Neuronal stem cell (in vitro differentiated cells): ENCODE measurements around the gene CNNM4.
"Not testable (repeated sequence)": the region's sequence is repeated elsewhere in the genome, so short reads cannot be mapped to it uniquely, and the experiment has no call there.

Experiments
- DNase-seq: peaks from one replicate; pipeline ENCODE4 v3.0.0-alpha.2; 2013; ENCODE audit warnings: low spot score
- H2AFZ ChIP-seq: one replicate; pipeline ENCODE4 v1.6.1; 2013; ENCODE audit warnings: mild to moderate bottlenecking, low read length, inconsistent platforms
- H2AK5ac ChIP-seq: 2 replicates; pipeline ENCODE4 v1.6.1; 2013; ENCODE audit warnings: low read depth, mild to moderate bottlenecking, inconsistent platforms, low read length, moderate library complexity, mixed read lengths
- H2BK120ac ChIP-seq: 2 replicates; pipeline ENCODE4 v1.6.1; 2013; ENCODE audit warnings: low read depth, mild to moderate bottlenecking, inconsistent platforms, low read length, moderate library complexity, mixed read lengths
- H2BK12ac ChIP-seq: one replicate; pipeline ENCODE4 v1.6.1; 2013; ENCODE audit warnings: low read length, inconsistent platforms
- H2BK15ac ChIP-seq: 2 replicates; pipeline ENCODE4 v1.6.1; 2013; ENCODE audit warnings: mild to moderate bottlenecking, low read length, inconsistent platforms, mixed read lengths
- H2BK5ac ChIP-seq: one replicate; pipeline ENCODE4 v1.6.1; 2013; ENCODE audit warnings: inconsistent platforms, mild to moderate bottlenecking, low read length, moderate library complexity
- H3K14ac ChIP-seq: one replicate; pipeline ENCODE4 v1.6.1; 2013; ENCODE audit warnings: low read length, inconsistent platforms
- H3K18ac ChIP-seq: 2 replicates; pipeline ENCODE4 v1.6.1; 2013; ENCODE audit warnings: low read length, inconsistent platforms
- H3K23ac ChIP-seq: 2 replicates; pipeline ENCODE4 v1.6.1; 2013; ENCODE audit warnings: low read depth, mild to moderate bottlenecking, mixed read lengths, low read length, inconsistent platforms; ENCODE audit not compliant: poor library complexity
- H3K27ac ChIP-seq: replicated peaks from 3 replicates; pipeline ENCODE4 v1.5.1; 2013; ENCODE audit warnings: low read length, inconsistent platforms
- H3K27me3 ChIP-seq, 3 experiments: 2 replicates each; pipeline ENCODE4 v1.6.1; 2013; ENCODE audit warnings: low read length in 3 of 3, mild to moderate bottlenecking in 2 of 3, inconsistent platforms in 1 of 3, low read depth in 1 of 3, mixed read lengths in 1 of 3, moderate library complexity in 1 of 3; ENCODE audit not compliant: control insufficient read depth in 3 of 3, insufficient read depth in 3 of 3
- H3K36me3 ChIP-seq, 2 donors: replicated peaks in 1 of 2; 2 replicates each; pipeline ENCODE4 v1.6.1; 2013; ENCODE audit warnings: low read length in 2 of 2; ENCODE audit not compliant: control insufficient read depth in 2 of 2, insufficient read depth in 2 of 2
- H3K4ac ChIP-seq: 2 replicates; pipeline ENCODE4 v1.6.1; 2013; ENCODE audit warnings: inconsistent platforms, mild to moderate bottlenecking, low read length, moderate library complexity
- H3K4me1 ChIP-seq, 2 donors: 1 replicate in 1 of 2; 2 replicates in 1 of 2; pipeline ENCODE4 v1.6.1; 2013; ENCODE audit warnings: low read length in 2 of 2, low read depth in 1 of 2; ENCODE audit not compliant: control insufficient read depth in 2 of 2, insufficient read depth in 1 of 2
- H3K4me2 ChIP-seq: one replicate; pipeline ENCODE4 v1.6.1; 2013; ENCODE audit warnings: mild to moderate bottlenecking, low read length, inconsistent platforms; ENCODE audit not compliant: insufficient read depth, poor library complexity, severe bottlenecking
- H3K4me3 ChIP-seq, 2 donors: 2 replicates each; pipeline ENCODE4 v1.5.1; 2013; ENCODE audit warnings: low read length in 2 of 2, mild to moderate bottlenecking in 2 of 2, inconsistent platforms in 1 of 2, moderate library complexity in 1 of 2
- H3K79me1 ChIP-seq: one replicate; pipeline ENCODE4 v1.6.1; 2013; ENCODE audit warnings: low read depth, mild to moderate bottlenecking, inconsistent platforms, low read length, moderate library complexity
- H3K9ac ChIP-seq: one replicate; pipeline ENCODE4 v1.6.1; 2013; ENCODE audit warnings: mild to moderate bottlenecking, low read depth, low read length, inconsistent platforms; ENCODE audit not compliant: poor library complexity
- H3K9me3 ChIP-seq, 2 donors: replicated peaks in 1 of 2; 2 replicates each; pipeline versions ENCODE3 to v1.6.1; 2013; ENCODE audit warnings: low read length in 2 of 2, mild to moderate bottlenecking in 2 of 2, inconsistent platforms in 1 of 2, low read depth in 1 of 2, mixed read lengths in 1 of 2, moderate library complexity in 1 of 2; ENCODE audit not compliant: control insufficient read depth in 2 of 2, insufficient read depth in 1 of 2
- H4K8ac ChIP-seq: one replicate; pipeline ENCODE4 v1.6.1; 2013; ENCODE audit warnings: low read depth, mild to moderate bottlenecking, inconsistent platforms, low read length, moderate library complexity
- H4K91ac ChIP-seq: one replicate; pipeline ENCODE4 v1.6.1; 2013; ENCODE audit warnings: low read length, low read depth, mild to moderate bottlenecking, inconsistent platforms; ENCODE audit not compliant: poor library complexity
- WGBS, 2 donors: extraction: QIAGEN DNeasy Blood & Tissue Kit; methylation state at CpG; one replicate each; pipeline ENCODE4 v1.1.7; 2013; ENCODE audit warnings: missing lambda C conversion rate in 2 of 2, mixed read lengths in 1 of 2; ENCODE audit not compliant: insufficient read length in 2 of 2, insufficient replicate concordance in 1 of 2; ENCODE audit errors: extremely low coverage in 2 of 2; 5-methylcytosine and 5-hydroxymethylcytosine counted together

CNNM4 gene

GRCh38 chr2:96801786-96802595 lies 41.3 kb downstream of the CNNM4 start:
- H2AK5ac ChIP-seq, result no peak overlapping the region
- H3K23ac ChIP-seq, result no peak overlapping the region
- H4K91ac ChIP-seq, result no peak overlapping the region
- no peak overlapping the region for H3K18ac ChIP-seq
- H3K9ac ChIP-seq, result no peak overlapping the region
- peaks cover 0 to 8% of the 10 kb centered on the region in 2 donors for H3K9me3 ChIP-seq
- no peaks in the 10 kb centered on the region for H3K27me3 ChIP-seq
- H3K36me3 ChIP-seq, result peaks cover 9 to 26% of the 10 kb centered on the region in 2 donors
- no peak overlapping the region for H2AFZ ChIP-seq
- H3K14ac ChIP-seq, result no peak overlapping the region
- no peak overlapping the region for H2BK5ac ChIP-seq
- H4K8ac ChIP-seq, result no peak overlapping the region
- H3K4ac ChIP-seq, result no peak overlapping the region
- H3K4me2 ChIP-seq, result no peak overlapping the region
- H3K4me1 ChIP-seq, result no peaks in the 10 kb centered on the region
- H2BK120ac ChIP-seq, result no peak overlapping the region
- no peak overlapping the region for H2BK15ac ChIP-seq
- H2BK12ac ChIP-seq, result no peak overlapping the region
- no CpG with 5 or more reads among the region's 10 CpGs for WGBS, 2 donors
- no peak for DNase-seq
- H3K79me1 ChIP-seq, result peaks cover 7% of the 10 kb centered on the region
- H3K27ac ChIP-seq, result no peak overlapping the region
- H3K4me3 ChIP-seq, result no peak overlapping the region

- Histone ChIP-seq H3K4me1 (no peaks in the 10 kb centered on the region), H3K27me3 (no peaks in the 10 kb centered on the region), H3K9ac (no peak overlapping the region), H3K36me3 (peaks cover 9 to 26% of the 10 kb centered on the region in 2 donors), H4K91ac (no peak overlapping the region), H3K23ac (no peak overlapping the region), H3K27ac (no peak overlapping the region), H3K4me3 (no peak overlapping the region), H3K79me1 (peaks cover 6% of the 10 kb centered on the region), H3K9me3 (peaks cover 0 to 8% of the 10 kb centered on the region in 2 donors), H2AFZ (no peak overlapping the region), H2BK12ac (no peak overlapping the region), H3K4me2 (no peak overlapping the region), H4K8ac (no peak overlapping the region), H3K4ac (no peak overlapping the region), H3K18ac (no peak overlapping the region), H2AK5ac (no peak overlapping the region), H3K14ac (no peak overlapping the region), H2BK120ac (no peak overlapping the region), H2BK15ac (no peak overlapping the region), H2BK5ac (no peak overlapping the region)
- DNase-seq, result no peak
- whole genome bisulfite sequencing, 2 donors, result no CpG with 5 or more reads among the region's 7 CpGs
Measured at GRCh38 chr2:96802721-96803120, 42.0 kb downstream of the CNNM4 start.

- peaks cover 17 to 23% of the 10 kb centered on the region in 2 donors for H3K36me3 ChIP-seq
- H3K27ac ChIP-seq, result no peak overlapping the region
- H3K9me3 ChIP-seq, result peaks cover 0 to 8% of the 10 kb centered on the region in 2 donors
- H2BK15ac ChIP-seq, result no peak overlapping the region
- no peak overlapping the region for H3K23ac ChIP-seq
- no peak overlapping the region for H3K4ac ChIP-seq
- no peaks in the 10 kb centered on the region for H3K27me3 ChIP-seq
- H2BK120ac ChIP-seq, result no peak overlapping the region
- H3K4me3 ChIP-seq, result no peak overlapping the region
- no peak overlapping the region for H3K9ac ChIP-seq
- no peak overlapping the region for H3K14ac ChIP-seq
- H3K79me1 ChIP-seq, result peaks cover 8% of the 10 kb centered on the region
- H2AK5ac ChIP-seq, result no peak overlapping the region
- DNase-seq, result no peak
- no peak overlapping the region for H3K18ac ChIP-seq
- H3K4me1 ChIP-seq, result no peaks in the 10 kb centered on the region
- H2BK12ac ChIP-seq, result no peak overlapping the region
- H2AFZ ChIP-seq, result no peak overlapping the region
- H4K8ac ChIP-seq, result no peak overlapping the region
- H4K91ac ChIP-seq, result no peak overlapping the region
- no peak overlapping the region for H2BK5ac ChIP-seq
- H3K4me2 ChIP-seq, result no peak overlapping the region
Measured at GRCh38 chr2:96804986-96805385, 44.3 kb downstream of the CNNM4 start.

GRCh38 chr2:96805946-96806345 lies 45.2 kb downstream of the CNNM4 start:
- H3K23ac ChIP-seq, H4K91ac ChIP-seq, H3K27me3 ChIP-seq, H3K4ac ChIP-seq, H3K4me1 ChIP-seq, H2AK5ac ChIP-seq, H3K4me2 ChIP-seq, H3K9ac ChIP-seq, H2AFZ ChIP-seq, H3K14ac ChIP-seq, H2BK5ac ChIP-seq, H2BK120ac ChIP-seq, H2BK15ac ChIP-seq, H4K8ac ChIP-seq, DNase-seq, H2BK12ac ChIP-seq, H3K27ac ChIP-seq, H3K4me3 ChIP-seq, H3K18ac ChIP-seq, H3K9me3 ChIP-seq, H3K79me1 ChIP-seq: not testable (repeated sequence)
- no CpG with 5 or more reads among the region's 20 CpGs for WGBS, 2 donors
- H3K36me3 ChIP-seq, result peaks cover 21 to 28% of the 10 kb centered on the region in 2 donors
